Type B pancreatic cell (in vitro differentiated cells): ENCODE data around the gene ACTN1. TPM values are rescaled to one million over a fixed set of nuclear protein-coding genes. Genes with fewer than 3 reads are reported as not detected.

ENCODE experiments used
- DNase-seq: peaks from one replicate; pipeline ENCODE4 v3.0.0; 2021; ENCODE audit warnings: mixed read lengths; ENCODE audit not compliant: unreplicated experiment; ENCODE audit errors: extremely low spot score
- H3K27ac Mint-ChIP-seq: 2 replicates; pipeline ENCODE4 v1.8.0; 2021; ENCODE audit warnings: mild to moderate bottlenecking, mixed read lengths
- H3K27me3 Mint-ChIP-seq: 2 replicates; pipeline ENCODE4 v1.8.0; 2021; ENCODE audit warnings: mixed read lengths
- H3K36me3 Mint-ChIP-seq: 2 replicates; pipeline ENCODE4 v1.8.0; 2021; ENCODE audit warnings: mixed read lengths
- H3K4me1 Mint-ChIP-seq: one replicate; pipeline ENCODE4 v1.8.0; 2021; ENCODE audit warnings: mixed read lengths; ENCODE audit not compliant: unreplicated experiment
- H3K4me3 Mint-ChIP-seq: 2 replicates; pipeline ENCODE4 v1.8.0; 2021; ENCODE audit warnings: mild to moderate bottlenecking, mixed read lengths
- H3K9me3 Mint-ChIP-seq: 2 replicates; pipeline ENCODE4 v1.8.0; 2021; ENCODE audit warnings: mixed read lengths
- CTCF ChIP-seq: fragments of 200-600 bp; sonication (generic); conservative IDR thresholded peaks from 2 replicates; pipeline ENCODE4 v1.5.0; 2021; ENCODE audit warnings: antibody characterized with exemption, mild to moderate bottlenecking
- total RNA-seq: library from RNA; stranded (reverse); gene quantifications from 2 replicates; pipeline ENCODE4 v1.2.1, GENCODE V29; 2021; ENCODE audit warnings: low replicate concordance

The ACTN1 gene
- total RNA-seq, 1 donor from 2014 or later = 176 TPM

- TF ChIP-seq CTCF = no peak
- Mint-ChIP-seq H3K4me3 (no peak overlapping the region), H3K27ac (no peak overlapping the region), H3K27me3 (no peaks in the 10 kb centered on the region), H3K4me1 (no peaks in the 10 kb centered on the region), H3K36me3 (peaks cover 48% of the 10 kb centered on the region), H3K9me3 (no peaks in the 10 kb centered on the region)
- DNase-seq = no peak
These were observed 101.0 kb downstream of the ACTN1 start for GRCh38 chr14:68877993-68878575.

DNA sequence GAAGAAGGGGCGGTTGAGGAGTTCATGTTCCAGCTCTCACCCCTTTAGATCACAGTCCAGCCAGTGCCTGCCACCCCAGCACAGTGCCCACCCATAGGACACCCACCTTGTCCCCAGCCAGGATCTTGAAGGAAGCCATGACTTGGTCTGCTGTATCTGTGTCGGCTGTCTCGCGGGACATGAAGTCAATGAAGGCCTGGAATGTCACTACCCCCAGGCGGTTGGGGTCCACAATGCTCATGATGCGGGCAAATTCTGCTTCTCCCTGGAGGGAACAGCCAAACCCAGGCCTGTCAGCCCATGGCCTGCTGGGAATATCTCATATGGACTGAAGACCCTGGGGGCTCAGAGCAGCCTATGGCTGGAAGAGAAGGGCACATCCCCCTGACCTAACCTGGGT is 102.1 kb downstream of the ACTN1 start:
- no peak for DNase-seq
- Mint-ChIP-seq H3K36me3 (peaks cover 54% of the 10 kb centered on the region), H3K4me1 (no peaks in the 10 kb centered on the region), H3K4me3 (no peak overlapping the region), H3K27me3 (no peaks in the 10 kb centered on the region), H3K9me3 (no peaks in the 10 kb centered on the region), H3K27ac (no peak overlapping the region)
- no peak for TF ChIP-seq CTCF

GRCh38 chr14:68874746-68875155 is 104.4 kb downstream of the ACTN1 start:
- H3K4me3 Mint-ChIP-seq = no peak overlapping the region
- no peaks in the 10 kb centered on the region for H3K9me3 Mint-ChIP-seq
- DNase-seq = no peak
- peaks cover 47% of the 10 kb centered on the region for H3K36me3 Mint-ChIP-seq
- no peak overlapping the region for H3K27ac Mint-ChIP-seq
- TF ChIP-seq CTCF = no peak
- no peaks in the 10 kb centered on the region for H3K4me1 Mint-ChIP-seq
- no peaks in the 10 kb centered on the region for H3K27me3 Mint-ChIP-seq

- H3K4me3 Mint-ChIP-seq = no peak overlapping the region
- TF ChIP-seq CTCF = no peak
- H3K27me3 Mint-ChIP-seq = no peaks in the 10 kb centered on the region
- peaks cover 43% of the 10 kb centered on the region for H3K36me3 Mint-ChIP-seq
- no peak for DNase-seq
- no peaks in the 10 kb centered on the region for H3K4me1 Mint-ChIP-seq
- no peak overlapping the region for H3K27ac Mint-ChIP-seq
- H3K9me3 Mint-ChIP-seq = no peaks in the 10 kb centered on the region
These were observed 105.7 kb downstream of the ACTN1 start for GRCh38 chr14:68873376-68873775.

DNA sequence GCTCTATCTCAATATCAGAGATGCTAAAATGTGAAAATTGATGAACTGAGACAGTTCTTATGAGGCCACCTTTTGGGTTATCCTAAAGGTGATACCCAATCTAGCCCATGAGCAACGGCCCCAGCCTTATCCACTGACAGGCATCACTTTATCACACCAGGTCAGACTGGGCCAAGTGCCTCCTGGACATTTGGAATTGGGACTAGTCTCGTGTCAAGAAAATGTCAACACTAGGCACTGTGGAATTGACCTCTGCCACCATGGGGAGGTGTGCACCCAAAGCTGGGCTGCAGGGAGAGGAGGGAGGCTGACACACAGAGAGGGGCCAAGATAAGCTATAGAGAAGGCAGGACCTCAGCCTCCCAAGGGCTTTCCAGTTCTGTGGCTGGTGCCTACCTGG is 107.7 kb downstream of the ACTN1 start:
- no peak for TF ChIP-seq CTCF
- Mint-ChIP-seq H3K36me3 (peaks cover 30% of the 10 kb centered on the region), H3K9me3 (no peaks in the 10 kb centered on the region), H3K27ac (no peak overlapping the region), H3K27me3 (no peaks in the 10 kb centered on the region), H3K4me3 (no peak overlapping the region), H3K4me1 (no peaks in the 10 kb centered on the region)
- no peak for DNase-seq
